Measurements from ENCODE around the gene OR2C1. TPM values are rescaled to one million over a fixed set of nuclear protein-coding genes. Genes with fewer than 3 reads are reported as not detected.

The OR2C1 gene
- total RNA-seq (2014; rRNA removed; shearing (Covaris generic)) = not detected in 2 replicates

DNA sequence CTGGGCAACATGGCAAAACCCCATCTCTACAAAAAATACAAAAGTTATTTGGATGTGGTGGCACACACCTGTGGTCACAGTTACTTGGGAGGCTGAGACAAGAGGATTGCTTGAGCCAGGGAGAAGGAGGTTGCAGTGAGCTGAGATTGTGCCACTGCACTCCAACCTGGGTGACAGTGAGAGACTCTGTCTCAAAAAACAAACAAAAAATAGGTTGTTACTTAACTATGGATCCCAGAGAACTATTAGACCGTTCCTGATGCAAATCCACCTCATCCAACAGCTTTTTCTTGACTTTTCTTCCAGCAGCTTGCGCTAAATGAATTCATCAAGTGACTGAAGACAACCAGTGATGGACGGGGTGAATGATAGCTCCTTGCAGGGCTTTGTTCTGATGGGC, at the start of gene OR2C1:
OR2C1 (plus strand) TSS at position 301 of the 400 bp plus-strand sequence; CDS start at position 353, 52 bp downstream.
- H3K36me3 ChIP-seq (replicated peaks; ENCODE audit: control insufficient read depth, insufficient read depth, low read length) = no peaks in the 10 kb centered on the region
- no peaks in the 10 kb centered on the region for H3K27me3 ChIP-seq (ENCODE audit: control insufficient read depth, insufficient read depth, low read length)
- no peak within 1 kb of the TSS for H3K4me3 ChIP-seq (ENCODE audit: insufficient read depth, low read depth, low read length)
- no peak for DNase-seq

DNA sequence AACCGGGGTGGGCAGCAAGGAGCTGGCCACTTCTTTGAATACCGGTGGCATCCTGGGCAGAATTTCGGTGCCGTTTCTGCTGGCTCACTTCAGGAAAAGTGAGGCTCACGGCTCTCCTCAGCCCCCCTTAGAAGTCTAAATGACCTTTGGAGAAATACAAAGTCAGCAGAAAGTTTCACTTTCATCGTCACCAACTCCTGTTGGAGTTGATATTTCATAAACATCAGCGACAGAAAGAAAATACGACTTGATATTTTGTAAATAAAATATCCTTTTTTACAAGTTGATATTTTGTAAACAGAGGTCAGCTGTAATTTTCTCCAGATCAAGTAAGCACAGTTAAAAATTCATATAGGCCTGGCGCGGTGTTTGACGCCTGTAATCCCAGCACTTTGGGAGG, 49.6 kb upstream of the OR2C1 start:
- DNase-seq = no peak
- Histone ChIP-seq H3K27me3 (ENCODE audit: control insufficient read depth, insufficient read depth, low read length) (no peaks in the 10 kb centered on the region), H3K4me3 (ENCODE audit: insufficient read depth, low read depth, low read length) (peak overlapping the region; percentile 72), H3K36me3 (replicated peaks; ENCODE audit: control insufficient read depth, insufficient read depth, low read length) (peaks cover 7% of the 10 kb centered on the region)

DNA sequence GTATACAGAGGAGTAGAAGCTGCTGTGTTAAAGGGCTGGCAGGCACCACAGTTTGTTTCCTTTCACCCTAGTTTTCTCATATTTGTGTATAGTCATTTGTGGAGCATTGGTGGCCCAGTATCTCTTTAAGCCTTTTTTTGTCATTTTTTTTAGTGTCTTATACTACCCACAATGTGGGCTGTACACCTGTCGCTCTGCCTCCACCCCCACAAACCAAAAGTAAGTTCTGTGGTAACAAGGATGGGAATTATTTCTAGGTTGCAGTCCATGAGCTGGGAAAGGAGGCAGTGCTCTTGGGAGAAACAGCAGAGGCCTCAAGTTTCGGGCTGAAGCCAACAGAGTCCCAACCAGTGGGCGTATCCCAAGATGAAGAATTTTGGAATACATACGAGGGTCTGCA, 44.2 kb upstream of the OR2C1 start:
- Histone ChIP-seq H3K36me3 (replicated peaks; ENCODE audit: control insufficient read depth, insufficient read depth, low read length) (peaks cover 32% of the 10 kb centered on the region), H3K27me3 (ENCODE audit: control insufficient read depth, insufficient read depth, low read length) (no peaks in the 10 kb centered on the region), H3K4me3 (ENCODE audit: insufficient read depth, low read depth, low read length) (no peak overlapping the region)
- no peak for DNase-seq

DNA sequence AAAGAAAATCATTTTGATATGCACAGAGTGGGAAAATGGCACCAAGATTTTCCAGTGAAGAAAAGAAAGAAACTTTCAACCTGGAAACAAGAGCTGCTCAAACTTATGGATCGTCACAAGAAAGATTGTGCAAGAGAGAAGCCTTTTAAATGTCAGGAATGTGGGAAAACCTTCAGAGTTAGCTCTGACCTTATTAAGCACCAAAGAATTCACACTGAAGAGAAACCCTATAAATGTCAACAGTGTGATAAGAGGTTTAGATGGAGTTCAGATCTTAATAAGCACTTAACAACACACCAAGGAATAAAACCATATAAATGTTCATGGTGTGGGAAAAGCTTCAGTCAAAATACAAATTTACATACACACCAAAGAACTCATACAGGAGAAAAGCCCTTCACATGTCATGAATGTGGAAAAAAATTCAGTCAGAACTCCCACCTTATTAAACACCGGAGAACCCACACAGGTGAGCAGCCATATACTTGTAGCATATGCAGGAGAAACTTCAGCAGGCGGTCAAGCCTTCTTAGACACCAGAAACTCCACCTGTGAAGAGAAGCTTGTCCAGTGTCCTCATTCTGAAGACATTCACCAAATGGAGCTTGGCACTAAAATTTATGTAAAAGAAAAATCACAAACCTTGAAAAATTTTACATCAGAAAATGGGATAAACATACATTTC, 38.2 kb upstream of the OR2C1 start:
- Histone ChIP-seq H3K4me3 (ENCODE audit: insufficient read depth, low read depth, low read length) (no peak overlapping the region), H3K27me3 (ENCODE audit: control insufficient read depth, insufficient read depth, low read length) (no peaks in the 10 kb centered on the region), H3K36me3 (replicated peaks; ENCODE audit: control insufficient read depth, insufficient read depth, low read length) (peaks cover 38% of the 10 kb centered on the region)
- DNase-seq = no peak

DNA sequence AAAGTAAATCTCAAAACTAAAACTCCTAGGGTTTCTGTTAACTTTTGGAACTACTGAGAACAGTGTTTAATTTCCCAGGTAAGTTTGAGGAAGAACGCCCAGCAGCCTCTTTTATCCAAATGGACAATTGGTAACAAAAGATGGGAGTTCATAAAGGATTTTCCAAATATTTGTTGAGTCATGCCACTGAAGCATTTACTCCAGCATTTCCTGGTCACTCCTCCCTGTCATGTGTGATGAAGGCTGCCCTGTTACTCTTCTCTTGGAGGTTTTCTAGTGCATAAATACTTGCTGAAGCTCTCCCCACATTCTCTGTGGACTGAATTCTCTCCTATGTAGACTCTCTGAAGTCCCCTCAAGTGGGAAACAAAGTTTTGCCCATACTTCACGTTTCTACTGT, 33.9 kb upstream of the OR2C1 start:
- H3K27me3 ChIP-seq (ENCODE audit: control insufficient read depth, insufficient read depth, low read length) = no peaks in the 10 kb centered on the region
- H3K4me3 ChIP-seq (ENCODE audit: insufficient read depth, low read depth, low read length) = no peak overlapping the region
- DNase-seq = no peak
- peaks cover 11% of the 10 kb centered on the region for H3K36me3 ChIP-seq (replicated peaks; ENCODE audit: control insufficient read depth, insufficient read depth, low read length)

DNA sequence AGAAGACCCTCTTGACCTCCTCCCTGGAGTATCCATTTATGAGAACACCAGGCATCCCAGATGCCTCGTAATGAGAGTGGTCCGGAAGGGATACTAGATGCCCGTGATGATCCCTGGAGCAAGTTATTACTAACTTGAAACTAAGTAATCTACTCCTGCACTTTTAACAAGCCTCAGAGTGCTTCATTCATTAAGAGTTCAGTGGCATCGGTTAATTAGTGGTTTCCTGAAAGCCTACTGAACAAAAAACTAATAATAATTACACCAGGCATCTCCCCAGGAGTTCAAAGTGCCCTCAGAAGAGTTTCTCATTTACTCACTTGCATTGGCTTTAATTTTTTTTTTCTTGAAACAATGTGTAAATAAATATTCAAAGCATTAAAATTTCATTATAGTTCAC, 28.2 kb upstream of the OR2C1 start:
- no peak for DNase-seq
- Histone ChIP-seq H3K36me3 (replicated peaks; ENCODE audit: control insufficient read depth, insufficient read depth, low read length) (no peaks in the 10 kb centered on the region), H3K4me3 (ENCODE audit: insufficient read depth, low read depth, low read length) (no peak overlapping the region), H3K27me3 (ENCODE audit: control insufficient read depth, insufficient read depth, low read length) (no peaks in the 10 kb centered on the region)

DNA sequence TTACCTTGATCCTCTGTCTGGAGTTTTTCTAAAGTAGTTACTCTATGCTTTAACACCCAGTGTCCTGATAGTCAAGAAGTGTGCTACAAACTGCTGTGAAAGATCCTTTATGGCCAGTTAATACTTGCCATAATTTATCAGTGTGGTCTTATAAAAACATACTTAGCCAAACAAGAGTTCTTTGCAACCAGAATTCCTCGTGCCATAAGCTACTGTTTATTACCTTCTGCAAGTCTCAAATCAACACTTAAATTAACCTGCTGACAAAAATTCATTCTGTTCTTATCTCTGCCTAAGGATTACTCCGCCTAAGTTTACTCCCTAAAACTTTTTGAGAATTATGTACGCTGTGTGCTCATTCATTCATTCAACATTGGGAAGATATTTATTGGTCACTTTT, 27.6 kb upstream of the OR2C1 start:
- Histone ChIP-seq H3K4me3 (ENCODE audit: insufficient read depth, low read depth, low read length) (no peak overlapping the region), H3K36me3 (replicated peaks; ENCODE audit: control insufficient read depth, insufficient read depth, low read length) (no peaks in the 10 kb centered on the region), H3K27me3 (ENCODE audit: control insufficient read depth, insufficient read depth, low read length) (no peaks in the 10 kb centered on the region)
- no peak for DNase-seq

DNA sequence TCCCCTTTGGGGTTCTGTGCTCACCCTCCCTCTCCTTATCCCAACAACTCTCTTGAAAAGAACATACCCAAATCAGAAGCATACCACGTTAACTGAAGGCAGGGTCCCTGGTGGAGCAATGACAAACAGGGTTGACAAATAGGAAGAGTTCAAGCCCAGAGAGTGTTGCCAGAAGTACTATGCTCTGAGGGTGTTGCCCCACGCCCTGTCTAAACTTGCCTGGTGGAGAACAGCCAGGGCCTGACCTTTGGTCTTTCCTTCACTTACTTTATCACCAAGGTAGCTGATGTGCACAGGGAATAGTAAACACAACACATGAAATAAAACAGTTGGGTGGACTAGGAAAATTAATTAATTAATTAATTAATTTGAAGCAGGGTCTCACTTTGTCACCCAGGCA, 27.0 kb upstream of the OR2C1 start:
- Histone ChIP-seq H3K36me3 (replicated peaks; ENCODE audit: control insufficient read depth, insufficient read depth, low read length) (no peaks in the 10 kb centered on the region), H3K4me3 (ENCODE audit: insufficient read depth, low read depth, low read length) (no peak overlapping the region), H3K27me3 (ENCODE audit: control insufficient read depth, insufficient read depth, low read length) (no peaks in the 10 kb centered on the region)
- DNase-seq = no peak

DNA sequence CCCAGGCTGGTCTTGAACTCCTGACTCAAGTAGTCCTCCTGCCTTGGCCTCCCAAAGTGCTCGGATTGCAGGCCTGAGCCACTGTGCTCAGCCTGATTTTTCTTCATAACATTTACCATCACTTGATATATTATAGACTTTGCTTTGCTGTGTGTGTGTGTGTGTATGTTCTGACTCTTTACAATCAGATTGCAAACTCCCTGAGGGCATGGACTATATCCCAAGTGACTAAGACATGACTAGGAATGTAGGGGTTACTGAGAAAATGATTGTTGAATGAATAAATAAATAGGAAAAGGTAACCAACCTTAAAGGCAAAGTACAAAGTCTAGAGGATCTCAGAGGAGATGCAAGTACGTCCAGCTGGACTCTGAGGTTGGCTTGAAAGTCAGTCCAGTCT, 9.6 kb upstream of the OR2C1 start:
- Histone ChIP-seq H3K27me3 (ENCODE audit: control insufficient read depth, insufficient read depth, low read length) (no peaks in the 10 kb centered on the region), H3K4me3 (ENCODE audit: insufficient read depth, low read depth, low read length) (no peak overlapping the region)
- no peak for DNase-seq

DNA sequence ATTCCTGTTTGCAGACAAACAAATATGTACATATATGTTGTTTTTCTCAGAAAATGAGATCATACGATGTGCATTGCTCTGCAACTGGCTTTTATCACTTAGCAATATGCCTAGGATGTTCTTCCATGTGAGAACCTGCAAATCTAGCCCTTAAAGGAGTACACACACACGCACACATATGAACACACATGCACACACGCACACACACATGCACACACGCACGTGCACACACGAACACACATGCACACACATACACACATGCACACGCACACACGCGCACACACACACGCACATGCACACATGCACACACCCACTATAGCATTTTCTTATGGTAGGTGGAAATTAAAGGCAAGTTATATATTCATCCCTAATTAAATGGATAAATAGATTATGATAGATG, 8.1 kb upstream of the OR2C1 start:
- DNase-seq = no peak
- no peaks in the 10 kb centered on the region for H3K27me3 ChIP-seq (ENCODE audit: control insufficient read depth, insufficient read depth, low read length)
- H3K36me3 ChIP-seq (replicated peaks; ENCODE audit: control insufficient read depth, insufficient read depth, low read length) = no peaks in the 10 kb centered on the region
- no peak overlapping the region for H3K4me3 ChIP-seq (ENCODE audit: insufficient read depth, low read depth, low read length)

More for the DNA sequence above, 9.6 kb upstream of the OR2C1 start:
- H3K36me3 ChIP-seq (replicated peaks; ENCODE audit: control insufficient read depth, insufficient read depth, low read length) = no peaks in the 10 kb centered on the region

DNA sequence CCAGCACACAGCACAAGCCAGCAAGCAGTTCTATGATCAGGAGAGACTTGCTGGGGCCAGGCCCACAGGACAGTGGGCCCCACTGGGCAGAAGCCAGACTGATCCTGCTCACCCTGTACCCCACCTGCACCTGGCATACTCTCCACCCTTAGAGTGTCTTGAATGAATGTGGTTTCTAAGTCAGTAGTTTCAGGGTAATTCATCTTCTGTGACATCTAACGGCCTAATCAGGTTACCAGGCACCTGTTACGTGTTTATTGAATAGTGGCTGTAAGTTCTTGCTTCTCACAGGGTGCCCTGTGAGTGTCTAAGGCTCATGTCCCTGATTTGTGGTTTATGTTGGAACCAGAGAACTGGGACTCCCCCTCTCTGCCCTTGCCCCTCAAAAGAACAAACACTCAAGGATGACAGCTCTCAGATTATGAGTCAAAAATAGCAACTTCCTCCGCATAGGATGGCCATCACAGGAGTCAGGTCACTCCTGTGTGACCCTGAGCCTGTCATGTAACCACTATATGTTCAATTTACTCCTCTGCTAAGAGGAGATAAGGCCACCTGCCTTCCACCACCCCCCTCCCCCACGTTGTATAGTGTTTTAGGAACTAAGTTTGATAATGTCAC, 7.0 kb upstream of the OR2C1 start:
- no peak for DNase-seq
- Histone ChIP-seq H3K36me3 (replicated peaks; ENCODE audit: control insufficient read depth, insufficient read depth, low read length) (no peaks in the 10 kb centered on the region), H3K4me3 (ENCODE audit: insufficient read depth, low read depth, low read length) (no peak overlapping the region), H3K27me3 (ENCODE audit: control insufficient read depth, insufficient read depth, low read length) (no peaks in the 10 kb centered on the region)

DNA sequence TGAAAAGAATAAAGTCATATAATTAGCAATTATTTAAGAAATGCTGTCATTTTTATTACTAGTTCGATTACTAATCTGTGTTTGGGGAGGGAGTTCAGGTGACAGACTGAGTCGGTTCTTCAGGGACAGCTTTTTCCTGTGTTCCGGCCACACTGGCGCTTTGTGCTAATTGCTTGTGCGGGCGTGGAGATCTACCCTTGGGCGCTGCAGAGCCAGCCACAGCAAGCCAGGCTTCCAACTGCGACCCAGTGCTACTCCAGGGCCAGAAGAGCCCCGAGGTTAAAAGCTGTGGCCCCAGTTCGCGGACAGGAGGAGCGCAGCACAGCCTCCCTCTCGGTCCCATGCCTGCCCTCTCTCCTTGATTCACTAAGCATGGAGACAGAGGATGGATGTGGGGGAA, 6.5 kb upstream of the OR2C1 start:
- Histone ChIP-seq H3K27me3 (ENCODE audit: control insufficient read depth, insufficient read depth, low read length) (no peaks in the 10 kb centered on the region), H3K4me3 (ENCODE audit: insufficient read depth, low read depth, low read length) (no peak overlapping the region), H3K36me3 (replicated peaks; ENCODE audit: control insufficient read depth, insufficient read depth, low read length) (no peaks in the 10 kb centered on the region)
- no peak for DNase-seq

DNA sequence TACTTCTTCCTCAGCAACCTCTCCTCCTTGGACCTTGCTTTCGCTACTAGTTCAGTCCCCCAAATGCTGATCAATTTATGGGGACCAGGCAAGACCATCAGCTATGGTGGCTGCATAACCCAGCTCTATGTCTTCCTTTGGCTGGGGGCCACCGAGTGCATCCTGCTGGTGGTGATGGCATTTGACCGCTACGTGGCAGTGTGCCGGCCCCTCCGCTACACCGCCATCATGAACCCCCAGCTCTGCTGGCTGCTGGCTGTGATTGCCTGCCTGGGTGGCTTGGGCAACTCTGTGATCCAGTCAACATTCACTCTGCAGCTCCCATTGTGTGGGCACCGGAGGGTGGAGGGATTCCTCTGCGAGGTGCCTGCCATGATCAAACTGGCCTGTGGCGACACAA, 429 bp downstream of the OR2C1 start:
- Histone ChIP-seq H3K27me3 (ENCODE audit: control insufficient read depth, insufficient read depth, low read length) (no peaks in the 10 kb centered on the region), H3K36me3 (replicated peaks; ENCODE audit: control insufficient read depth, insufficient read depth, low read length) (no peaks in the 10 kb centered on the region), H3K4me3 (ENCODE audit: insufficient read depth, low read depth, low read length) (no peak overlapping the region)
- DNase-seq = no peak

DNA sequence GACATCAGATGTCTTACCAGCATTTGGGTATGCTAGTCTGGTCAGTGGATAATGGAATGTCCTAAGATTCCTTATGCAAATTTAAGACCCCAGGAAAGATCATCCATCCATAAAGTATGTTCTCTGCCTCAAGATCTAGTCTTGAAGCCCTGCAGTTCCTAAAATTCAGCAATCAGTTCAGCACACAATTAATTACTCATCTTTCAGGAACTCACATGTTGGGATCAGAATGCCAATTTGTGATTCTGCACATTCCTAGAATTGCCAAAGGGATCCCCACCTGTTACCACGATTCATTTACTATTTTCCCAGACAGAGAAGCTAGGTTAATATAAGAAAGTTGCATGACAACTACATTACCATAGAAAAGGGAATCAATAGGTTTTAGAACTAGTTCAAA, 3.2 kb downstream of the OR2C1 start:
- Histone ChIP-seq H3K36me3 (replicated peaks; ENCODE audit: control insufficient read depth, insufficient read depth, low read length) (no peaks in the 10 kb centered on the region), H3K4me3 (ENCODE audit: insufficient read depth, low read depth, low read length) (no peak overlapping the region), H3K27me3 (ENCODE audit: control insufficient read depth, insufficient read depth, low read length) (no peaks in the 10 kb centered on the region)
- DNase-seq = no peak

DNA sequence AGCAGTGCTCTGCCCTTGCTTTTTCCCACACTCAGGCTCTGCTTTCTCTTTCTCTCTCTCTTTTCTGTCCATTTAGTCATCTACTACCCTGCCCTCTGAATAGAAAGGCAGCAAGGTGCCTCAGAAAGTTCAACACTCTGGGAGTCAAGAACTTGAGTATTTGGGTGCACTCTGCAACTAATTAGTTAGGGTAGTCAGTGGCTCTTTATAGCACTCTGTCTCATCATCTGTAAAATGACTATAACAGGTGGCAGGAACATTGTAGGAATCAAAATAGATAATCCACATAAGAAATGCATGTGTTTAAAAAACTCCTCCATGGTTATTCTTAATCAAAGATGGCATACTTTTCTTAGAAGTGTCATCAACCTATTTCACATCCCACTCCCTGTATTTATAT, 7.2 kb downstream of the OR2C1 start:
- DNase-seq = no peak
- Histone ChIP-seq H3K4me3 (ENCODE audit: insufficient read depth, low read depth, low read length) (no peak overlapping the region), H3K27me3 (ENCODE audit: control insufficient read depth, insufficient read depth, low read length) (no peaks in the 10 kb centered on the region), H3K36me3 (replicated peaks; ENCODE audit: control insufficient read depth, insufficient read depth, low read length) (no peaks in the 10 kb centered on the region)
